ENCODE results near the gene MYOM3.

GRCh38 chr1:24139841-24140425, 28.0 kb upstream of the MYOM3 start:
- TF ChIP-seq CTCF (conservative IDR thresholded peaks at IDR 0.05) (no peak), ZFX (IDR thresholded peaks at IDR 0.05) (no peak)
